Cardiac muscle cell (in vitro differentiated cells and primary cell): ENCODE measurements around the gene MACROD2. TPM values are rescaled to one million over a fixed set of nuclear protein-coding genes. Genes with fewer than 3 reads are reported as not detected.

ENCODE experiments used
- DNase-seq, 2 donors: peaks; one replicate each; pipeline versions ENCODE4 v3.0.0 to v3.0.0-alpha.2; 2010 to 2017; ENCODE audit warnings: low read depth in 1 of 2, low spot score in 1 of 2
- H3K27ac ChIP-seq: fragments of 200-600 bp; sonication (generic); 2 replicates; pipeline ENCODE4 v1.5.1; 2016
- H3K27me3 ChIP-seq: fragments of 200-600 bp; sonication (generic); 2 replicates; pipeline ENCODE4 v1.6.0; 2016; ENCODE audit warnings: control low read depth
- H3K36me3 ChIP-seq: fragments of 200-600 bp; sonication (generic); 2 replicates; pipeline ENCODE4 v1.5.1; 2016; ENCODE audit warnings: control low read depth
- H3K4me1 ChIP-seq: fragments of 200-600 bp; sonication (generic); 2 replicates; pipeline ENCODE4 v1.8.1; 2017; ENCODE audit warnings: low read depth, mild to moderate bottlenecking, mixed run types
- H3K4me3 ChIP-seq: fragments of 200-600 bp; sonication (generic); 2 replicates; pipeline ENCODE4 v1.5.1; 2016; ENCODE audit warnings: mild to moderate bottlenecking
- H3K9me3 ChIP-seq: fragments of 200-600 bp; sonication (generic); 2 replicates; pipeline ENCODE4 v1.5.1; 2017; ENCODE audit warnings: low read depth, mild to moderate bottlenecking, control low read depth
- polyA plus RNA-seq: library from polyadenylated mRNA; unstranded; fragments of >200 nt; fragmentation: Nextera tagmentation; extraction: Ambion mirVana; gene quantifications from 2 replicates; pipeline ENCODE4 v1.2.1, GENCODE V29; 2016
- total RNA-seq: library from RNA; depleted of rRNA; stranded (reverse); fragments of >200 nt; gene quantifications from 2 replicates; pipeline ENCODE4 v1.2.3, GENCODE V29; 2016
- TF ChIP-seq, protein P1 (sequence below): IDR thresholded peaks from 2 replicates; pipeline ENCODE4 v1.5.1; 2012; ENCODE audit warnings: low read depth, mild to moderate bottlenecking, low read length

Gene MACROD2
- total and polyA plus RNA-seq, 2 experiments from 2014 or later, result 9.3 to 14.4 TPM

DNA sequence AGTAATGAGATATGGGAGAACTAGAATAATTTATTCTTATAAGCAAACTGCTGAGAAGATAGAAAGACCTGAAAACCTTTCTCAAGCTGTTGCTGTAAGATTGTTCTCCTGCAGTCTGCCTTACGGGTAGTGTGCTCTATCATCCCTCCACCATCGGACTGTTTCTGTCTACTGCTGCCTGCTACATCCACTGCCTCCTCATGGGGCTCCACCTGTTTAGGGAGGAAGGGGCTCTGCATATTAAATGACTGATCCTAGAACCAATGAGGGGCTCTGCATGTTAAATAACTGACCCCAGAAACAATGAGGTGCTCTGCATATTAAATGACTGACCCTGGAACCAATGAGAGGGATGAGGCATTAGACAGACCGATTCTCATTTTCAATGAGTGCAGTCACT, 1923.3 kb downstream of the MACROD2 start:
- H3K27me3 ChIP-seq, result no peaks in the 10 kb centered on the region
- H3K4me1 ChIP-seq, result no peaks in the 10 kb centered on the region
- H3K4me3 ChIP-seq, result no peak overlapping the region
- H3K9me3 ChIP-seq, result no peaks in the 10 kb centered on the region
- H3K36me3 ChIP-seq, result no peaks in the 10 kb centered on the region
- no peak overlapping the region for H3K27ac ChIP-seq
- TF ChIP-seq, protein P1, sequence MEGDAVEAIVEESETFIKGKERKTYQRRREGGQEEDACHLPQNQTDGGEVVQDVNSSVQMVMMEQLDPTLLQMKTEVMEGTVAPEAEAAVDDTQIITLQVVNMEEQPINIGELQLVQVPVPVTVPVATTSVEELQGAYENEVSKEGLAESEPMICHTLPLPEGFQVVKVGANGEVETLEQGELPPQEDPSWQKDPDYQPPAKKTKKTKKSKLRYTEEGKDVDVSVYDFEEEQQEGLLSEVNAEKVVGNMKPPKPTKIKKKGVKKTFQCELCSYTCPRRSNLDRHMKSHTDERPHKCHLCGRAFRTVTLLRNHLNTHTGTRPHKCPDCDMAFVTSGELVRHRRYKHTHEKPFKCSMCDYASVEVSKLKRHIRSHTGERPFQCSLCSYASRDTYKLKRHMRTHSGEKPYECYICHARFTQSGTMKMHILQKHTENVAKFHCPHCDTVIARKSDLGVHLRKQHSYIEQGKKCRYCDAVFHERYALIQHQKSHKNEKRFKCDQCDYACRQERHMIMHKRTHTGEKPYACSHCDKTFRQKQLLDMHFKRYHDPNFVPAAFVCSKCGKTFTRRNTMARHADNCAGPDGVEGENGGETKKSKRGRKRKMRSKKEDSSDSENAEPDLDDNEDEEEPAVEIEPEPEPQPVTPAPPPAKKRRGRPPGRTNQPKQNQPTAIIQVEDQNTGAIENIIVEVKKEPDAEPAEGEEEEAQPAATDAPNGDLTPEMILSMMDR, result no peak
- DNase-seq, result no peak

DNA sequence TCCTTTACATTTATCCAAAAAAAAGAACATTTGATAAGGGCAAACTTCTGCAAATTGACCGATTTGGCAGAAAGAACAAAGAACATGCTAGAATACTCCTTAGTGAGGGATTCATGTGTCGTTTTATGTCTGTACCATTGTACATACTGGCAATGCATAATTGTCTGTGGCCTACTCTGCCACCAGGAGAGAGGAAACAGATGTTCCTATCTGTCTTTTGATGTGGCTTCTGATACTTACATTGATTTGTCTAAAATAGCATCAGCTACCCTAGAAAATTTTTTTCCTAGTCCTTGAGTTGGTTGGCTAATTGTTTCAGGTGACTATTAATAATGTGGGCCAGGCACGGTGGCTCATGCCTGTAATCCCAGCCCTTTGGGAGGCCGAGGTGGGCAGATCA, 1923.8 kb downstream of the MACROD2 start:
- Histone ChIP-seq H3K4me1 (no peaks in the 10 kb centered on the region), H3K36me3 (no peaks in the 10 kb centered on the region), H3K9me3 (no peaks in the 10 kb centered on the region), H3K27ac (no peak overlapping the region), H3K27me3 (no peaks in the 10 kb centered on the region), H3K4me3 (no peak overlapping the region)
- TF ChIP-seq, protein P1, result no peak
- DNase-seq, result no peak

DNA sequence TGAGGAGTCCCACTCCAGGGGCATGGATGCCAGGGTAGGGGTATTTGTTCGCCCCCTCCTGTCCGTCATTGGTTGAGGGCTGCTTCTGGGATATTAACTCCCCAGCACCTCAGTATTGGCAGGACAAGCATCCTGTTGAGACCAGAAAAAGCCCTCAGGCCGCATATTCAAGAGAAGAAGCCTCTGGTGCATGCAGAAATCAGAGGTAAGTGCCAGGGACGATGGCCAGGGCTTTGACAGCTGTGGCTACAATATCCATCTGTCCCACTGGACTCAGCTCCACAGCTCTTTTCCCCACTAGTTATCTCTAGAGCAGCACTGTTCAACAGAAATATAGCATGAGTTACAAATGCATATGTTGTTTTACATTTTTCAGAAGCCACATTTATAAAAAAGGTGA, 1926.6 kb downstream of the MACROD2 start:
- no peaks in the 10 kb centered on the region for H3K27me3 ChIP-seq
- H3K9me3 ChIP-seq, result no peaks in the 10 kb centered on the region
- TF ChIP-seq, protein P1, result no peak
- DNase-seq, result no peak
- H3K4me3 ChIP-seq, result no peak overlapping the region
- no peak overlapping the region for H3K27ac ChIP-seq
- no peaks in the 10 kb centered on the region for H3K36me3 ChIP-seq
- H3K4me1 ChIP-seq, result no peaks in the 10 kb centered on the region

DNA sequence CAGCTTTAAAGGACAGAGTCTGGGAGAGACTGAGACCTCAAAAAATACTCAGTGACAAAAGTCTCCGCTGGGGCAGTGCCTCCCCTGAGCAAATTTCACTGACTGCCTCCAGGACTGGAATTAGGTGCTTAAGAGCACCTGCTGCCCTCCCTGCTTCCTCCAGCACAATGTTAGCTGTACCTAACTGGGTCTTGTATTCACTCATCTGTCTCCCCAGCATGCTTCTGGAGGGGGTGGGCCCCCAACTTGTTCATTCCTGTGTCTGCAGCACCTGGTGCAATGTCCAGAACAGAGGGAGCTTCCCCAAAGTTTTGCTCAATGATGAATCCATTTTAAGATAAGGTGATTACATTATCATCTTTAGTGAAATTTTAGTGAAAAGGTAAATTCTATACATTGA, 1927.2 kb downstream of the MACROD2 start:
- Histone ChIP-seq H3K27ac (no peak overlapping the region), H3K36me3 (no peaks in the 10 kb centered on the region), H3K9me3 (no peaks in the 10 kb centered on the region), H3K4me3 (no peak overlapping the region), H3K4me1 (no peaks in the 10 kb centered on the region), H3K27me3 (no peaks in the 10 kb centered on the region)
- DNase-seq, result no peak
- TF ChIP-seq, protein P1, result no peak

DNA sequence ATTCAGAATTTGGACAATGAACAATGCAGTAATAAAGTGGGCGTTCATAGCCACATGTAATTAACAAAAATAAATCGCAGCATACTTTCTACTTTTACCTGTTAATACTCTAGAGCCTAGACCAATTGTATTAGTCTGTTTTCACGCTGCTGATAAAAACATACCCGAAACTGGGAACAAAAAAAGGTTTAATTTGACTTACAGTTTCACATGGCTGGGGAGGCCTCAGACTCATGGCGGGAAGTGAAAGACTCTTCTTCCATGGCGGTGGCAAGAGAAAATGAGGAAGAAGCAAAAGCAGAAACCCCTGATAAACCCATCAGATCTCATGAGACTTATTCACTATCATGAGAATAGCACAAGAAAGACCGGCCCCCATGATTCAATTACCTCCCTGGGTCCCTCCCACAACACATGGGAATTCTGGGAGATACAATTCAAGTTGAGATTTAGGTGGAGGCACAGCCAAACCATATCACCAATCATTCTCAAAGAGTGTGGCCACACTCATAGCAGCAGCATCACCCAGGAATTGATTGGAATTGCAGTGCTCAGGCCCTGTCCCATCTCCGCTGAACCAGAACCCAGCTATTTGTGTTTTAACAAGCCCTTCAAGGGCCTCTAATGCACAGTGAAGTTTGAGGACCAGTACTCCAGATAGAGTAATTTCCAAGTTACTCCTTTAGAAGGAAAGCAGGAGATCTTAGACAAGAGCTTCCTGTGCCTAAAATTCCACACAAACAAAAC, 1927.9 kb downstream of the MACROD2 start:
- TF ChIP-seq, protein P1, result no peak
- H3K4me3 ChIP-seq, result no peak overlapping the region
- DNase-seq, result no peak
- no peaks in the 10 kb centered on the region for H3K9me3 ChIP-seq
- H3K27ac ChIP-seq, result no peak overlapping the region
- H3K36me3 ChIP-seq, result no peaks in the 10 kb centered on the region
- no peaks in the 10 kb centered on the region for H3K27me3 ChIP-seq
- H3K4me1 ChIP-seq, result no peaks in the 10 kb centered on the region
